ENCODE data around the gene UBE2U.
A peak's percentile ranks its signal among the peaks of the same experiment; 100 is the strongest.

The UBE2U gene

DNA sequence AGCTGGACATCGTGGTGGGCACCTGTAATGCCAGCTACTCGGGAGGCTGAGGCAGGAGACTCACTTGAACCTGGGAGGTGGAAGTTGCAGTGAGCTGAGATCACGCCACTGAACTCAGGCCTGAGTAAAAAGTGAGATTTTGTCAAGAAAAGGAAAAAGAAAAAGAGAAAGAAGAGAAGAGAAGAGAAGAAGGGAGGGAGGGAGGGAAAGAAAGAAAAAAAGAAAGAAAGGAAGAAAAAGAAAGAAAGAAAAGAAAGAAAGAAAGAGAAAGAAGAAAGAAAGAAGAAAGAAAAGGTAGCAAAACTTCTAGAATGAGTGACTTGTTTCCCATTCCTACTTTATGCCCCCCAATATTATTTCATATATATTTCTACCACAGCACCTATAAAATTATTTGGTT is 98.8 kb downstream of the UBE2U start:
- Histone ChIP-seq H3K9me3 (ENCODE audit: severe bottlenecking) (no peaks in the 10 kb centered on the region), H3K36me3 (ENCODE audit: low read depth) (no peaks in the 10 kb centered on the region), H3K27ac (ENCODE audit: poor library complexity, severe bottlenecking) (no peak overlapping the region), H3K4me3 (ENCODE audit: severe bottlenecking) (no peak overlapping the region), H3K4me1 (ENCODE audit: insufficient read depth, poor library complexity, severe bottlenecking) (no peaks in the 10 kb centered on the region), H3K27me3 (ENCODE audit: insufficient read depth, poor library complexity, severe bottlenecking) (no peaks in the 10 kb centered on the region)
- ATAC-seq (ENCODE audit: low read depth), result no peak
- TF ChIP-seq, protein P1, sequence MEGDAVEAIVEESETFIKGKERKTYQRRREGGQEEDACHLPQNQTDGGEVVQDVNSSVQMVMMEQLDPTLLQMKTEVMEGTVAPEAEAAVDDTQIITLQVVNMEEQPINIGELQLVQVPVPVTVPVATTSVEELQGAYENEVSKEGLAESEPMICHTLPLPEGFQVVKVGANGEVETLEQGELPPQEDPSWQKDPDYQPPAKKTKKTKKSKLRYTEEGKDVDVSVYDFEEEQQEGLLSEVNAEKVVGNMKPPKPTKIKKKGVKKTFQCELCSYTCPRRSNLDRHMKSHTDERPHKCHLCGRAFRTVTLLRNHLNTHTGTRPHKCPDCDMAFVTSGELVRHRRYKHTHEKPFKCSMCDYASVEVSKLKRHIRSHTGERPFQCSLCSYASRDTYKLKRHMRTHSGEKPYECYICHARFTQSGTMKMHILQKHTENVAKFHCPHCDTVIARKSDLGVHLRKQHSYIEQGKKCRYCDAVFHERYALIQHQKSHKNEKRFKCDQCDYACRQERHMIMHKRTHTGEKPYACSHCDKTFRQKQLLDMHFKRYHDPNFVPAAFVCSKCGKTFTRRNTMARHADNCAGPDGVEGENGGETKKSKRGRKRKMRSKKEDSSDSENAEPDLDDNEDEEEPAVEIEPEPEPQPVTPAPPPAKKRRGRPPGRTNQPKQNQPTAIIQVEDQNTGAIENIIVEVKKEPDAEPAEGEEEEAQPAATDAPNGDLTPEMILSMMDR (IDR thresholded peaks at IDR 0.05; ENCODE audit: poor library complexity, severe bottlenecking), result no peak
- no peak for DNase-seq (ENCODE audit: low spot score)

DNA sequence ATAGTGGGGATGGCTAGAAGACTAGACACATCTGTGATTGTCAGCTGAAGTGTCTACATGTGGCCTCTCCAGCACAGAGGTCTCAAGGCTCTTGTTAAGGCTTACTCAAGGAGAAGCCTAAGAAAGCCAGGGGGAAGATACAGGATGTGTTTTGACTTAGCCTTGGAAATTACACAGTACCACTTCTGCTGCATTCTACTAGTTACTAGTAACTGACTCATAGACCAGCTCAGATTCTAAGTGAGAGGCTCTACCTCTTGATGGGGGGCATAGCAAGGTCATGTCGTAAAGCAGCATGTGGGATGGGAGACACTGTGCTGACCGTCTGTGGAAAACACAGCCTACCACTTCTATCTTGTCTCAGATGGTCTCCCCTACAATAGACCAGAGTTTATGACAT is 99.5 kb downstream of the UBE2U start:
- ATAC-seq (ENCODE audit: low read depth), result peak; percentile 35; the same call in 1 of the 3 replicates

DNA sequence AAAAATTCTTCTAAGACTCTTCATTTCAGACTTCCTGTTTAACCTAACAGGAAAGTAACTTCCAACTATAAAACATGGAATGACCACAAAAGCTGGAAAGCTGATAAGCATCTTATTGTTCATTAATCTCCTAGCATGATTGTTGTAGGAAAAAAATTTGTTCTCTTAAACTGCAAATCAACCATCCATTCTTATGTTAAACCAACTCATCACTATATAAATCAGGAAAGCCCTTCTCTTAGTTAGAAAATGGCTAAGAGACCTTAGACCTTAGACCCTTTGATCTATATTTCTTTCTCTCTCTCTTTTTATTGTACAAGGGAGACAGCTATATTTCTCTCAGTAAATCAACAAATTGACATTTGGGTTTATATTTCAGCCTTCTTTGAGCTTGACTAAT is 101.4 kb downstream of the UBE2U start:
- DNase-seq (ENCODE audit: low spot score) (no peak), ATAC-seq (ENCODE audit: low read depth) (no peak)
- Histone ChIP-seq H3K4me1 (ENCODE audit: insufficient read depth, poor library complexity, severe bottlenecking) (no peaks in the 10 kb centered on the region), H3K4me3 (ENCODE audit: severe bottlenecking) (no peak overlapping the region), H3K36me3 (ENCODE audit: low read depth) (no peaks in the 10 kb centered on the region), H3K27ac (ENCODE audit: poor library complexity, severe bottlenecking) (no peak overlapping the region), H3K9me3 (ENCODE audit: severe bottlenecking) (no peaks in the 10 kb centered on the region), H3K27me3 (ENCODE audit: insufficient read depth, poor library complexity, severe bottlenecking) (no peaks in the 10 kb centered on the region)
- TF ChIP-seq, protein P1 (IDR thresholded peaks at IDR 0.05; ENCODE audit: poor library complexity, severe bottlenecking), result no peak

More for the DNA sequence above, 99.5 kb downstream of the UBE2U start:
- Histone ChIP-seq H3K4me3 (ENCODE audit: severe bottlenecking) (no peak overlapping the region), H3K36me3 (ENCODE audit: low read depth) (no peaks in the 10 kb centered on the region), H3K9me3 (ENCODE audit: severe bottlenecking) (no peaks in the 10 kb centered on the region), H3K27ac (ENCODE audit: poor library complexity, severe bottlenecking) (no peak overlapping the region), H3K4me1 (ENCODE audit: insufficient read depth, poor library complexity, severe bottlenecking) (no peaks in the 10 kb centered on the region), H3K27me3 (ENCODE audit: insufficient read depth, poor library complexity, severe bottlenecking) (no peaks in the 10 kb centered on the region)
- DNase-seq (ENCODE audit: low spot score), result no peak
- TF ChIP-seq, protein P1 (IDR thresholded peaks at IDR 0.05; ENCODE audit: poor library complexity, severe bottlenecking), result no peak

- peak; percentile 57; the same call in 2 of the 3 replicates for ATAC-seq (ENCODE audit: low read depth)
- H3K36me3 ChIP-seq (ENCODE audit: low read depth), result no peaks in the 10 kb centered on the region
- no peaks in the 10 kb centered on the region for H3K9me3 ChIP-seq (ENCODE audit: severe bottlenecking)
- no peak overlapping the region for H3K4me3 ChIP-seq (ENCODE audit: severe bottlenecking)
- H3K27me3 ChIP-seq (ENCODE audit: insufficient read depth, poor library complexity, severe bottlenecking), result no peaks in the 10 kb centered on the region
- DNase-seq (ENCODE audit: low spot score), result no peak
- H3K27ac ChIP-seq (ENCODE audit: poor library complexity, severe bottlenecking), result no peak overlapping the region
- TF ChIP-seq, protein P1 (IDR thresholded peaks at IDR 0.05; ENCODE audit: poor library complexity, severe bottlenecking), result no peak
- no peaks in the 10 kb centered on the region for H3K4me1 ChIP-seq (ENCODE audit: insufficient read depth, poor library complexity, severe bottlenecking)
These were observed 105.4 kb downstream of the UBE2U start for GRCh38 chr1:64308866-64309265.

GRCh38 chr1:64309431-64309831 is 106.0 kb downstream of the UBE2U start:
- no peak overlapping the region for H3K27ac ChIP-seq (ENCODE audit: poor library complexity, severe bottlenecking)
- ATAC-seq (ENCODE audit: low read depth) (no peak), DNase-seq (ENCODE audit: low spot score) (no peak)
- no peaks in the 10 kb centered on the region for H3K36me3 ChIP-seq (ENCODE audit: low read depth)
- no peak overlapping the region for H3K4me3 ChIP-seq (ENCODE audit: severe bottlenecking)
- H3K9me3 ChIP-seq (ENCODE audit: severe bottlenecking), result no peaks in the 10 kb centered on the region
- H3K4me1 ChIP-seq (ENCODE audit: insufficient read depth, poor library complexity, severe bottlenecking), result no peaks in the 10 kb centered on the region
- no peaks in the 10 kb centered on the region for H3K27me3 ChIP-seq (ENCODE audit: insufficient read depth, poor library complexity, severe bottlenecking)
- TF ChIP-seq, protein P1 (IDR thresholded peaks at IDR 0.05; ENCODE audit: poor library complexity, severe bottlenecking), result no peak

All from RWPE2 (cell line).